Loucy (cell line): ENCODE results near the gene DBNDD1.

Source experiments
- H2AFZ ChIP-seq: fragments of 200-600 bp; sonication (generic); 2 replicates; pipeline ENCODE4 v1.6.0; 2016; ENCODE audit warnings: antibody characterized with exemption, mild to moderate bottlenecking, low read length, moderate library complexity
- H3F3A ChIP-seq: fragments of 200-600 bp; 2 replicates; pipeline ENCODE4 v1.6.0; 2016; ENCODE audit warnings: antibody characterized with exemption, low read depth, mild to moderate bottlenecking
- H3K27me3 ChIP-seq: fragments of 200-600 bp; sonication (generic); 2 replicates; pipeline ENCODE4 v1.6.1; 2014; ENCODE audit warnings: low read length, mild to moderate bottlenecking; ENCODE audit not compliant: insufficient read depth, poor library complexity, severe bottlenecking
- H3K36me3 ChIP-seq: fragments of 200-600 bp; sonication (generic); 2 replicates; pipeline ENCODE4 v1.6.1; 2016; ENCODE audit warnings: low read length; ENCODE audit not compliant: insufficient read depth
- H3K4me1 ChIP-seq: fragments of 200-600 bp; sonication (generic); 2 replicates; pipeline ENCODE4 v1.5.1; 2014; ENCODE audit warnings: low read length, mild to moderate bottlenecking; ENCODE audit not compliant: insufficient read depth, poor library complexity, severe bottlenecking
- H3K4me2 ChIP-seq: fragments of 200-600 bp; sonication (generic); 2 replicates; pipeline ENCODE4 v1.6.0; 2014; ENCODE audit warnings: antibody characterized with exemption, low read length, low read depth, mild to moderate bottlenecking; ENCODE audit not compliant: poor library complexity, severe bottlenecking
- H3K4me3 ChIP-seq: fragments of 200-600 bp; sonication (generic); 2 replicates; pipeline ENCODE4 v1.5.1; 2014; ENCODE audit warnings: low read length, mild to moderate bottlenecking, mixed read lengths; ENCODE audit not compliant: poor library complexity, severe bottlenecking
- H3K79me2 ChIP-seq: fragments of 200-600 bp; sonication (generic); 2 replicates; pipeline ENCODE4 v1.6.1; 2014; ENCODE audit warnings: low read length; ENCODE audit not compliant: insufficient read depth
- H3K9ac ChIP-seq: fragments of 200-600 bp; sonication (generic); 2 replicates; pipeline ENCODE4 v1.6.0; 2014; ENCODE audit warnings: mild to moderate bottlenecking, low read depth, low read length, moderate library complexity; ENCODE audit not compliant: poor library complexity, severe bottlenecking
- H3K9me2 ChIP-seq: fragments of 200-600 bp; sonication (generic); replicated peaks from 2 replicates; pipeline ENCODE4 v1.6.1; 2016; ENCODE audit warnings: low read depth, low read length, mixed read lengths
- H3K9me3 ChIP-seq: fragments of 200-600 bp; sonication (generic); 2 replicates; pipeline ENCODE4 v1.6.1; 2014; ENCODE audit warnings: mild to moderate bottlenecking, antibody characterized with exemption, low read length, low read depth; ENCODE audit not compliant: insufficient read depth
- H4K20me1 ChIP-seq: fragments of 200-600 bp; sonication (generic); 2 replicates; pipeline ENCODE4 v1.6.0; 2014; ENCODE audit warnings: antibody characterized with exemption, low read length, mild to moderate bottlenecking; ENCODE audit not compliant: insufficient read depth, poor library complexity, severe bottlenecking
- CTCF ChIP-seq: fragments of 200-600 bp; sonication (generic); conservative IDR thresholded peaks from 2 replicates; pipeline ENCODE4 v1.5.1; 2014; ENCODE audit warnings: mild to moderate bottlenecking, antibody characterized with exemption, low read length
- EZH2phosphoT487 ChIP-seq: fragments of 200-600 bp; IDR thresholded peaks from 2 replicates; pipeline ENCODE4 v1.6.1; 2018; ENCODE audit warnings: antibody characterized with exemption, mild to moderate bottlenecking, moderate library complexity, borderline replicate concordance

Gene DBNDD1

GRCh38 chr16:89956505-89957215 is 62.6 kb downstream of the DBNDD1 start:
- H3K36me3 ChIP-seq: no peaks in the 10 kb centered on the region
- H3K4me1 ChIP-seq: no peaks in the 10 kb centered on the region
- TF ChIP-seq EZH2phosphoT487 (no peak), CTCF (no peak)
- no peaks in the 10 kb centered on the region for H3K79me2 ChIP-seq
- H3K9me2 ChIP-seq: no peaks in the 10 kb centered on the region
- H3F3A ChIP-seq: no peaks in the 10 kb centered on the region
- H3K27me3 ChIP-seq: no peaks in the 10 kb centered on the region
- no peaks in the 10 kb centered on the region for H4K20me1 ChIP-seq
- H3K9ac ChIP-seq: no peak overlapping the region
- no peak overlapping the region for H3K4me3 ChIP-seq
- H3K4me2 ChIP-seq: no peak overlapping the region
- H3K9me3 ChIP-seq: no peaks in the 10 kb centered on the region
- no peak overlapping the region for H2AFZ ChIP-seq

- Histone ChIP-seq H3K9ac (no peak overlapping the region), H2AFZ (no peak overlapping the region), H3K9me3 (no peaks in the 10 kb centered on the region), H3K27me3 (no peaks in the 10 kb centered on the region), H3F3A (no peaks in the 10 kb centered on the region), H3K9me2 (no peaks in the 10 kb centered on the region), H3K36me3 (no peaks in the 10 kb centered on the region), H3K4me1 (no peaks in the 10 kb centered on the region), H3K79me2 (no peaks in the 10 kb centered on the region), H3K4me3 (no peak overlapping the region), H4K20me1 (no peaks in the 10 kb centered on the region), H3K4me2 (no peak overlapping the region)
- no peak for TF ChIP-seq CTCF
- no peak for TF ChIP-seq EZH2phosphoT487
Measured at GRCh38 chr16:89955001-89955685, 64.1 kb downstream of the DBNDD1 start.
